Fibroblast of skin of left quadriceps (primary cell): ENCODE measurements around the gene MAP3K4.
"Not testable (repeated sequence)": the region's sequence is repeated elsewhere in the genome, so short reads cannot be mapped to it uniquely, and the experiment has no call there.

Experiments
- DNase-seq, 2 experiments: peaks; one replicate each; pipeline ENCODE4 v3.0.0-alpha.2; 2013; ENCODE audit warnings: low read depth in 2 of 2

Gene MAP3K4

DNA sequence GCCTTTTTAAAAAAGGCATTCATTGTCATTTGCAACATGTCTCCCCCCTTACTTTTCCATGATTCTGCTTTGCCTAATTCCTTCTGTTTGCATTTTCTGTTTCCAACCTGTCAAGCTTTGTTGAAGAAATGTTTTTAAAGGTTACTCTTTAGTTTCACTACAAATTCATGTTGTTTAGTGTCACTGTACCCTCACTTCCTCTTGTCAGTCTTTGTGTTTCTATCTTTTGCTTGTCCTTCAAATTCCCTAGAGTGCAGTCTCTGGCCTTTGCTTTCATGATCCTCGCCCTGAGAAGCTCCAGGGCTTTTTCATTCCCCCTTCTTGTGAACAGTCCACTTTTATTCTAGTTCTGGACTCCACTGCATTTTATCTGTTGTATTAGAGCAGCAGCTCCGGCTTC lies 90.6 kb downstream of the MAP3K4 start:
- no peak for DNase-seq

DNA sequence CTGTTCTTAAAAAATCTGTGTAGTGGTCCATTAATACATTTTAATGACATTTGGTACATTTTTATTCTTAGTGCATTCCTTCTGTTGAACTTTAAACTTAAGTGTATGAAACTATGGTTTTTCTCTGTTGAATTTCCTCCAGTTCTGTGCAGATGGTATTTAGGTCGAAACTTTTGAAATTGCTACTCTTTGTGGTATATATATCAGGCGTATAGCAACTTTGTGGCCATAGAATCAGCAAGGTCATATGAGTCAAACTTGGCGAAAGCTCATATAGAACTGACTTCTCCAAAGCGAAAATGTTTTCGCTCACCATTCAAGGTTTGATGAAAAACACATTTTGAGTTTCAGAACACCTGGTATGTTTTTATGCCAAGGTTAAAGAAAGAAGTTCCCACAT lies 93.7 kb downstream of the MAP3K4 start:
- no peak for DNase-seq

DNA sequence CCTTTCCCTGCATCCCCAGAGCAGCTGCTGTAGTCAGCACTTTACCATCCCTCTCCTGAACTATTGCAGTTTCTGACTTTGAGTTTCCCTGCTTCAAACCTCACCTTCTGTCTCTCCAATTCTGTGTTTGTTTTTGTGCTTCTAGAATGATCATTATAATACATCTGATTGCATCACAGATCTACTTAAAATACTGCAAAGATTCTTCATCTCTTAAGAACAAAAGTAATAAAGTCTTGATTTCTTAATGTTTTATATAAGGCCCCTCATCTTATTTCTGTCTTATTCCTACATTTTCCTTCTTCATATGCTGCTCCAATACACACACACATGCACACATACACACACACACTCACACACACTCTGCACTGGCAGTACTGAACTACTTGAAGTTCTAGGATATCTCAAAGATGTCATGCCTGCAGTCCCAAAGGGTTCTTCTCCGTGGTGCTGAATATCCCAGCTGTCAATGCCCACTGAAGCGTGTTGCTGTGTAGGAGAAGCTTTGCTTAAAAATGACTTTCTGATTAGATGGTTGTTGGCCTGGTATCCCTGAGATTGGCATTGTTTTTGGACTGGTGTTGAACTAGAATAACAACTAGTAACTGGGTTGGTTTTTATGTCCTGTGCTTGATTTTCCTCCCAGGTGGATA lies 97.2 kb downstream of the MAP3K4 start:
- no peak for DNase-seq

GRCh38 chr6:161091151-161091550 lies 99.6 kb downstream of the MAP3K4 start:
- no peak for DNase-seq

- DNase-seq, result peak; percentile 52 to 63
Measured at GRCh38 chr6:161091972-161092701, 100.6 kb downstream of the MAP3K4 start.

DNA sequence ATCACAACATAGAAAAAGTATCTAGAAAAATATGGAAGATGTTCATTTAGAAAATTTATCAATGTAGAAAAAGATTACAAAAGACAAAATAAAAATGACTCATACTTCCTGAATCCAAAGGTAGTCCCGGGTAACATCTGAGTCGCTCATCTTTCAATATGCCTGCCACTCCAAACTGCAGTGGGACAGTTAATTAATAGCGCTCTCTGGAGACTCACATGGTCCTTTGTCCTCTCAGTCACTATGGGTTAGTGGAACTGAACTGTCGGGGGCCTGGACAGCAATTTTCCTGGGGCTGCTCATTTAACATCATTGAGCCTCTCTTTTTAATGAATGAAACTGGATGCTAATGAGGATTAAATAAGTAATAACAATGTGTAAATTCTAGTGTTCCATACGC lies 103.4 kb downstream of the MAP3K4 start:
- no peak for DNase-seq

DNA sequence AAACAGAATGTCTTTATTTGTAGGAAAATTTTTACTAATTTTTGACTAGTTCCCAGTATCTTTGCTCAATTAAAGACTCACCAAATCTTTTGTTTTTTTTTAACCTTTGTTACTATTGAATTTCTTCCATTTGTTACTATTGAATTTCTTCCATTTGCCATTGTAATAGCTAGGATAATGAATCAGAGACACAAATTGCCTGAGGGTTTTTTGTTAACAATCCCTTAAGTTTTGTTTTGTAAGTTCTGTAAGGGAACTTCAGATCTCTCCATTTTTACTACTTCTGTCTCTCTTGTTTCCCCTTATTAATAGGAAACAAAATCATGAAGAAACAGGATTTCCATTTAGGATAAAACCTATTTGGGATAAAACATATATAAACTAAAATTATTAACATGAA lies 104.3 kb downstream of the MAP3K4 start:
- DNase-seq, result no peak

DNA sequence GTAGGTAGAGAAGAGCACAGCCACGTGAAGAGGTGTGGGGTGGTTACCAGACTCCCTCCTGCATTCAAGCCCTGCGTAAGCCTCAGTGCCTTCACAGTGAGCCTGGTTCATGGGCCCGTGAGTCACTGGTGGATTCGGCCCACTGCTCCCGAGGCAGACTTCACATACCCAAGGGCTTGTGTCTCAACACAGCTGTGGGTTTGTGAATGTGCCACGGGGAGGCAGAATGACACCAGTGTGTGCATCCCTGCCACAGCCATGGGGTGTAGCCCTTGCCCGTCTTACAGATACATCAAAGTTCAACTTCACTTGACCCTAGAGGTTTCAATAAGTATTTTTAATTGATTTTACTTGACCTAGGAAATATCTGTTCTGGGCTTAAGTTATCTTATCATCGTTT lies 108.5 kb downstream of the MAP3K4 start:
- no peak for DNase-seq

DNA sequence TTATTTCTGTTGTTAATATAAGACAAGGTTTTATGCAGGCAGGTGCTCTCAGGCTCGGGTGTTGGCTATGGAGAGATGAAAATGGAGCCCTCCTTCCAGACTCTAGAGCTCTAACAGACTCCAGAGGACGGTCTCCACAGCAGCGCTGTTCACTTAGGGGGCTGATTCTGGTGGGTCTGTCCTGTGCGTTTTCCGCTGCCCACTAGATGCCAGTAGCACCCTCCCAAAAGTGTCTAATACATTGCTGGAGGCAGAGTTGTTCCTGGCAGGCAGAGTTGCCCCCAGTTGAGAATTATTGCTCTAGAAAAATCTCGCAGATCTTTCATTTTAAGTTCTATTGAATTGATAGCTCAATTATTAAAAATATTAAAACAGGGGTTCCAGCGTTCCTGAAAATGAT lies 109.9 kb downstream of the MAP3K4 start:
- DNase-seq, result no peak

- no peak for DNase-seq
Measured at GRCh38 chr6:161103475-161103874, 111.9 kb downstream of the MAP3K4 start.

- DNase-seq, result peak in 1 of 2 experiments; percentile 44
Measured at GRCh38 chr6:161104966-161105365, 113.4 kb downstream of the MAP3K4 start.

- no peak for DNase-seq
Measured at GRCh38 chr6:161105408-161105807, 113.8 kb downstream of the MAP3K4 start.

- no peak for DNase-seq
Measured at GRCh38 chr6:161107779-161108730, 116.5 kb downstream of the MAP3K4 start.

- DNase-seq, result no peak
Measured at GRCh38 chr6:161108916-161109315, 117.3 kb downstream of the MAP3K4 start.

- no peak for DNase-seq
Measured at GRCh38 chr6:161109366-161109765, 117.8 kb downstream of the MAP3K4 start.

DNA sequence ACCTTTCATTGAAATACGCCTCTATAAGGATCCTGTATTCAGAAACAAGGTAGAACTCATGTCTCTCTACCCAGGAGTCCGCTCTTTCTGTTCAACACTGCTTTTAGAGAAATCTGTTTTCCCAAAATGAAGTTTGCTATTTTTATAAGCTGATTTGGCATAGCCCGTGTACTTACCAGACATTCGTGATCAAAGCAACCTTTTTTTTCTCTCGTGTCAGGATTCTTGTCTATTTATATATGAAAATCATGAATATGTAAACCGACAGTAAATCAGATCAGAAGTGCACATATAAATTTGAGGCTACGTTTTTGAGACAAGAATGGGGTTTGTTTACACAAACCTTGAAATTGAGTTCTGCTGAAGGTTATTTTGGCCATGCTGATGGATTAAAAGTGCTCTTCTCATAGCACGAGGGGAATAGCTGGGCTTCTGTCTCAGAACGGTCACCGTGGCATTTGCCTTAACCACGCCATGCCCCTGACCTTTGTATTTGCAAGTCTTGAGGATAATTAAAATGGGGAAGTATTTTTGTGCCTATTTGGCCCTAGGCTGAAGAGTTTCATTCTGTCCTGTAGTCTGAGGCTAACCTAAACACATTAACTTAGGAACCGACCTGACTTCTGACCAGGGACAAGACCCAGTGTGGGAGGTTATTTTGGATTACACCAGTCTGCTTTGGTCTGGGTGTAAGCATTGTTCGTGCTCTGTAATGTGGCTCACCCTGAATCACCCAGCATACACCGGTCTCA lies 118.6 kb downstream of the MAP3K4 start:
- DNase-seq, result no peak

- no peak for DNase-seq
Measured at GRCh38 chr6:161111261-161111660, 119.7 kb downstream of the MAP3K4 start.

DNA sequence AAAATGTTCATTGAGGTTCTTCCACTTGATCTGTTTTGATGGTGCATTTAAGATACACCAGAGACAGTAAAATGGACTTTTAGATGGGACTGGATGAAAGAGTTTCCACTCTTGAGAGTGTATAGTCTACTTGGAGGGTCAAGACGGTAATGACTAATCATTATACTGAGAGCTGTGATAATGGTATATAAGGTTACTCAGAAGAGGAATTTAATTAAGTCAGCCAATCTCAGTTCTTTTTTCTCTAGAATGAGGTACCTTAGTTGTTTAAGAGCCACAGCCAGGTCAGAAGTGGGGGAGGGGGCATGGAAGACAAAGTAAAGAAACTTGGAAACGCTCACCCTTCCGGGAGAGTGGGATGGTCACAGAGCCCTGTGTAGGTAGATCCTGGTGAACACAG lies 123.9 kb downstream of the MAP3K4 start:
- DNase-seq, result no peak

DNA sequence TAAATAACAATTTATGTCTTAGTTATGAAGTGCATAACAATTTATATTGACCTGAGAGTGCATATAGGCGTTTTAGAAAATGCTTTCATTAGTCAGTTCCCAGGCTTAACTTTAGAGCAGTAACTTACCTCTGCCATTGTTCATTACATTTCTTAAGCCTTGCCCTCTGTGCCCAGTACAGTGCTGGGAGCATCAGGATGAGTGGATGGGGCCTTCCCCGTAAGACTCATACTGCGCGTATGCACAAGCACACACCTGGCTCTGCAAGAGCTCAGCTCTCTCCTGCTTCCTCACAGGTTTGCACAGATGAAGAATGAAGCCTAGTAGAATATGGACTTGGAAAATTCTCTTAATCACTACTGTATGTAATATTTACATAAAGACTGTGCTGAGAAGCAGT lies 125.0 kb downstream of the MAP3K4 start:
- DNase-seq, result no peak

DNA sequence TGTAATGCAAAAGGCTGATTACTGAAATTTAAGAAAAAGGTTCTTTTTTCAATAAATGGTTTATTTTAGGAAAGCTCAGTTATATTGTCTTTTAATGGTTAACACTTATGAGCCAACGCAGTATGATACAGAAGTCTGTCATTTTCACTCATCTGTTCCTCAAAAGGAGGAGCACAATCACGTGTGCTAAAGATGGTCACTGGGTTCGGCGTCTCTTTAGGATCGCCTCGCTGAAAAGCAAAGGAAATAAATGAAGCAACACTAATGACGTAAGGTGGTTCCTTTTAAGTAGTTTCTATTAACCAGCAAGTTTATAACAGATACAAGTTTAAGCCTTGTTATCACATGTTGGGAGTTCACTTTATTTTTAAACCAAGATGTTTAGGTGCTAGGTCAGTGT lies 125.7 kb downstream of the MAP3K4 start:
- no peak for DNase-seq

DNA sequence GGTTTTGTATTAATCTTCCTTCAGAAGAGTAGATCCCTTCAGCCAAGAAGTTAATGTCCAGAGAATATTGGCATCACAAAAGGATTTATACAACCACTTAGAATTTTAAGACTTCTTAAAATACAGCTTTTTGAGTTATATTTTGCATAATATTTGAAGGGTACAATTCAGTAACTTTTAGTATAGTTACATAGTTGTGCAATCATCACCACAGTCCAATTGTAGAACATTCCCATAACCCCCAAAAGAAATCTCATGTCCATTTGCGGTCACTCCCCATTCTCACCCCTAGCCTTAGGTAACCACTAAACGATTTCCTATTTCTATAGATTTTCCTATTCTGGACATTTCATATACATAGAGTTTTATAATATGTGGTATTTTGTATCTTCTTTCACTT lies 126.4 kb downstream of the MAP3K4 start:
- DNase-seq, result no peak

GRCh38 chr6:161123319-161123718 lies 131.8 kb downstream of the MAP3K4 start:
- DNase-seq, result not testable (repeated sequence)
